Caco-2 (cell line): ENCODE measurements around the gene ACOXL. TPM values are rescaled to one million over a fixed set of nuclear protein-coding genes. Genes with fewer than 3 reads are reported as not detected.
"Not testable (repeated sequence)": the region's sequence is repeated elsewhere in the genome, so short reads cannot be mapped to it uniquely, and the experiment has no call there.

Source experiments
- BruUV-seq: library from RNA; stranded (reverse); fragments of 400-500 nt; replicated peaks from 2 replicates; lab custom pipeline; 2021; lab: Mats Ljungman, UMichigan
- CTCF ChIA-PET: fragments of 300-600 bp; sonication (Branson Sonifier 250); formaldehyde crosslinking; loops from one replicate; lab custom pipeline; 2022; ENCODE audit warnings: antibody characterized with exemption; lab: Charles Lee
- POLR2A ChIA-PET: fragments of 300-600 bp; sonication (Branson Sonifier 250); formaldehyde crosslinking; loops from one replicate; lab custom pipeline; 2022; ENCODE audit warnings: antibody characterized with exemption; lab: Charles Lee
- DNase-seq, 2 experiments: peaks; one replicate each; pipeline versions ENCODE4 v3.0.0 to v3.0.0-alpha.2; 2020 to 2022
- H3K27me3 ChIP-seq: replicated peaks from 2 replicates; pipeline ENCODE4 v1.6.0; 2011; ENCODE audit warnings: low read length; ENCODE audit not compliant: control insufficient read depth, insufficient read depth
- H3K36me3 ChIP-seq: 2 replicates; pipeline ENCODE4 v1.5.1; 2011; ENCODE audit warnings: low read length; ENCODE audit not compliant: control insufficient read depth, insufficient read depth
- H3K4me1 ChIP-seq: fragments of 250-450 bp; sonication (Bioruptor Pico); 2 replicates; pipeline ENCODE4 v1.5.1; 2020; ENCODE audit warnings: mild to moderate bottlenecking
- H3K4me3 ChIP-seq: 2 replicates; pipeline ENCODE4 v1.5.1; 2011; ENCODE audit warnings: low read depth, mild to moderate bottlenecking, control low read depth, low read length
- H3K9me3 ChIP-seq: fragments of 250-450 bp; sonication (Bioruptor Pico); 2 replicates; pipeline ENCODE4 v1.5.1; 2020; ENCODE audit warnings: mild to moderate bottlenecking, moderate library complexity
- H3K27ac Mint-ChIP-seq: one replicate; pipeline ENCODE4 v1.8.0; 2022; ENCODE audit warnings: mixed read lengths; ENCODE audit not compliant: unreplicated experiment
- H3K27me3 Mint-ChIP-seq: one replicate; pipeline ENCODE4 v1.8.0; 2022; ENCODE audit warnings: mixed read lengths; ENCODE audit not compliant: insufficient read depth, unreplicated experiment
- H3K36me3 Mint-ChIP-seq: one replicate; pipeline ENCODE4 v1.8.0; 2022; ENCODE audit warnings: mild to moderate bottlenecking, mixed read lengths; ENCODE audit not compliant: insufficient read depth, unreplicated experiment
- H3K4me1 Mint-ChIP-seq: one replicate; pipeline ENCODE4 v1.8.0; 2022; ENCODE audit warnings: low read depth, mixed read lengths; ENCODE audit not compliant: unreplicated experiment
- H3K4me3 Mint-ChIP-seq: one replicate; pipeline ENCODE4 v1.8.0; 2022; ENCODE audit warnings: mild to moderate bottlenecking, moderate library complexity, mixed read lengths; ENCODE audit not compliant: unreplicated experiment
- H3K9me3 Mint-ChIP-seq: one replicate; pipeline ENCODE4 v1.8.0; 2022; ENCODE audit warnings: mixed read lengths; ENCODE audit not compliant: unreplicated experiment
- CTCF ChIP-seq, 2 experiments: fragments of 200-600 bp in 1 of 2; IDR thresholded peaks; 1 replicate in 1 of 2; 2 replicates in 1 of 2; pipeline versions ENCODE4 v1.5.1 to v1.8.0; 2011 to 2022; ENCODE audit warnings: antibody characterized with exemption in 1 of 2, control low read depth in 1 of 2, inconsistent platforms in 1 of 2, low read depth in 1 of 2, low read length in 1 of 2, mild to moderate bottlenecking in 1 of 2, moderate library complexity in 1 of 2; ENCODE audit not compliant: insufficient read depth in 1 of 2, severe bottlenecking in 1 of 2, unreplicated experiment in 1 of 2
- intact Hi-C: fragments of 100-400 bp; cut with micrococcal nuclease; formaldehyde crosslinking; loops from one replicate; pipeline ENCODE4 v1.10.0; 2022; ENCODE audit not compliant: unreplicated experiment
- total RNA-seq: library from RNA; stranded (reverse); gene quantifications from 2 replicates; pipeline ENCODE4 v1.2.3, GENCODE V29; 2022

Gene ACOXL
- total RNA-seq, 1 experiment from 2014 or later, result 2.6 TPM

GRCh38 chr2:111042261-111042660 lies 309.9 kb downstream of the ACOXL start:
- CTCF ChIA-PET, result no interaction called here
- intact Hi-C loops, result no loop called here
- H3K4me1 ChIP-seq, result no peaks in the 10 kb centered on the region

GRCh38 chr2:111042772-111043771 lies 310.7 kb downstream of the ACOXL start:
- Mint-ChIP-seq H3K27me3 (no peaks in the 10 kb centered on the region), H3K4me1 (no peaks in the 10 kb centered on the region), H3K4me3 (no peak overlapping the region), H3K27ac (no peak overlapping the region), H3K9me3 (no peaks in the 10 kb centered on the region), H3K36me3 (peaks cover 4% of the 10 kb centered on the region)
- intact Hi-C loops, result no loop called here
- BruUV-seq, result no TSS peak
- DNase-seq, result no peak
- POLR2A ChIA-PET, result interaction anchor here (0.6 kb wide), 1 partner anchor 392 kb away, joined by 3 read pairs; no protein-coding TSS in a partner anchor
- CTCF ChIA-PET, result no interaction called here
- Histone ChIP-seq H3K36me3 (no peaks in the 10 kb centered on the region), H3K4me3 (no peak overlapping the region), H3K27me3 (no peaks in the 10 kb centered on the region), H3K4me1 (no peaks in the 10 kb centered on the region), H3K9me3 (no peaks in the 10 kb centered on the region; the same call in 1 of the 2 replicates)
- no peak for TF ChIP-seq CTCF (IDR thresholded peaks at IDR 0.05; ENCODE audit: insufficient read depth in 1 of 2, low read depth in 1 of 2, low read length in 1 of 2, severe bottlenecking in 1 of 2, unreplicated experiment in 1 of 2)

More at GRCh38 chr2:111042261-111042660, 309.9 kb downstream of the ACOXL start:
- Mint-ChIP-seq H3K4me1 (no peaks in the 10 kb centered on the region), H3K4me3 (no peak overlapping the region), H3K36me3 (peaks cover 4% of the 10 kb centered on the region), H3K9me3 (no peaks in the 10 kb centered on the region), H3K27ac (no peak overlapping the region), H3K27me3 (no peaks in the 10 kb centered on the region)
- Histone ChIP-seq H3K27me3 (no peaks in the 10 kb centered on the region), H3K4me3 (no peak overlapping the region), H3K36me3 (no peaks in the 10 kb centered on the region; the same call in 1 of the 2 replicates), H3K9me3 (no peaks in the 10 kb centered on the region; the same call in 1 of the 2 replicates)
- POLR2A ChIA-PET, result no interaction called here
- TF ChIP-seq CTCF (IDR thresholded peaks at IDR 0.05; ENCODE audit: insufficient read depth in 1 of 2, low read depth in 1 of 2, low read length in 1 of 2, severe bottlenecking in 1 of 2, unreplicated experiment in 1 of 2), result no peak
- no peak for DNase-seq
- BruUV-seq, result no TSS peak

- H3K27me3 ChIP-seq, result no peaks in the 10 kb centered on the region
- Mint-ChIP-seq H3K4me3 (no peak overlapping the region), H3K27me3 (no peaks in the 10 kb centered on the region), H3K9me3 (no peaks in the 10 kb centered on the region), H3K4me1 (no peaks in the 10 kb centered on the region), H3K36me3 (peaks cover 4% of the 10 kb centered on the region), H3K27ac (no peak overlapping the region)
- intact Hi-C loops, result no loop called here
- H3K4me1 ChIP-seq, result no peaks in the 10 kb centered on the region
- ChIA-PET POLR2A (interaction anchor here (0.6 kb wide), 1 partner anchor 393 kb away, joined by 3 read pairs; no protein-coding TSS in a partner anchor), CTCF (no interaction called here)
- H3K9me3 ChIP-seq, result no peaks in the 10 kb centered on the region
- no peak for TF ChIP-seq CTCF (IDR thresholded peaks at IDR 0.05; ENCODE audit: insufficient read depth in 1 of 2, low read depth in 1 of 2, low read length in 1 of 2, severe bottlenecking in 1 of 2, unreplicated experiment in 1 of 2)
- H3K36me3 ChIP-seq, result no peaks in the 10 kb centered on the region
- H3K4me3 ChIP-seq, result no peak overlapping the region
- no peak for DNase-seq
- no TSS peak for BruUV-seq
These were observed 311.7 kb downstream of the ACOXL start for GRCh38 chr2:111044066-111044465.

- BruUV-seq, H3K4me3 Mint-ChIP-seq, H3K27ac Mint-ChIP-seq, intact Hi-C loops, H3K36me3 Mint-ChIP-seq, POLR2A ChIA-PET, DNase-seq, CTCF ChIA-PET, H3K4me3 ChIP-seq, H3K4me1 Mint-ChIP-seq, H3K27me3 Mint-ChIP-seq, H3K4me1 ChIP-seq, H3K27me3 ChIP-seq, H3K36me3 ChIP-seq, H3K9me3 Mint-ChIP-seq, H3K9me3 ChIP-seq: not testable (repeated sequence)
These were observed 312.9 kb downstream of the ACOXL start for GRCh38 chr2:111045236-111045635.
